ENCODE results near the gene TRMU.
A peak's percentile ranks its signal among the peaks of the same experiment; 100 is the strongest.

TRMU gene

GRCh38 chr22:46315976-46316375 is 19.5 kb upstream of the TRMU start:
- no peak for DNase-seq
- H3K9me3 Mint-ChIP-seq: no peaks in the 10 kb centered on the region

GRCh38 chr22:46317646-46318045 is 17.9 kb upstream of the TRMU start:
- Mint-ChIP-seq H3K27me3 (no peaks in the 10 kb centered on the region), H3K36me3 (ENCODE audit: insufficient read depth) (peaks cover 4% of the 10 kb centered on the region), H3K9me3 (no peaks in the 10 kb centered on the region), H3K4me3 (no peak overlapping the region), H3K27ac (no peak overlapping the region), H3K4me1 (ENCODE audit: low read depth in 2 of 2) (no peaks in the 10 kb centered on the region)
- no peak for DNase-seq
- no peak for ATAC-seq (replicated peaks)

More at GRCh38 chr22:46315976-46316375, 19.5 kb upstream of the TRMU start:
- Mint-ChIP-seq H3K4me3 (no peak overlapping the region), H3K36me3 (ENCODE audit: insufficient read depth) (peaks cover 4% of the 10 kb centered on the region), H3K27ac (no peak overlapping the region), H3K27me3 (no peaks in the 10 kb centered on the region), H3K4me1 (ENCODE audit: low read depth in 2 of 2) (no peaks in the 10 kb centered on the region)
- no peak for ATAC-seq (replicated peaks)

GRCh38 chr22:46318576-46318975 is 16.9 kb upstream of the TRMU start:
- H3K4me3 Mint-ChIP-seq: no peak overlapping the region
- H3K36me3 Mint-ChIP-seq (ENCODE audit: insufficient read depth): peaks cover 6% of the 10 kb centered on the region
- H3K9me3 Mint-ChIP-seq: no peaks in the 10 kb centered on the region
- H3K27ac Mint-ChIP-seq: no peak overlapping the region
- DNase-seq (no peak), ATAC-seq (replicated peaks) (no peak)
- H3K27me3 Mint-ChIP-seq: no peaks in the 10 kb centered on the region
- no peaks in the 10 kb centered on the region for H3K4me1 Mint-ChIP-seq (ENCODE audit: low read depth in 2 of 2)

GRCh38 chr22:46319319-46319718 is 16.2 kb upstream of the TRMU start:
- Mint-ChIP-seq H3K27me3 (no peaks in the 10 kb centered on the region), H3K4me3 (no peak overlapping the region), H3K9me3 (no peaks in the 10 kb centered on the region), H3K27ac (peak overlapping the region in 1 of 2 donors; percentile 6), H3K4me1 (ENCODE audit: low read depth in 2 of 2) (no peaks in the 10 kb centered on the region), H3K36me3 (ENCODE audit: insufficient read depth) (peaks cover 7% of the 10 kb centered on the region)
- ATAC-seq (replicated peaks) (no peak), DNase-seq (no peak)

GRCh38 chr22:46320166-46320710 is 15.3 kb upstream of the TRMU start:
- no peaks in the 10 kb centered on the region for H3K4me1 Mint-ChIP-seq (ENCODE audit: low read depth in 2 of 2)
- H3K4me3 Mint-ChIP-seq: no peak overlapping the region
- ATAC-seq (replicated peaks) (no peak), DNase-seq (no peak)
- H3K27me3 Mint-ChIP-seq: no peaks in the 10 kb centered on the region
- no peaks in the 10 kb centered on the region for H3K9me3 Mint-ChIP-seq
- H3K36me3 Mint-ChIP-seq (ENCODE audit: insufficient read depth): peaks cover 7% of the 10 kb centered on the region
- peak overlapping the region in 1 of 2 donors; percentile 6 for H3K27ac Mint-ChIP-seq

GRCh38 chr22:46320716-46321386 is 14.7 kb upstream of the TRMU start:
- Mint-ChIP-seq H3K4me3 (no peak overlapping the region), H3K27me3 (no peaks in the 10 kb centered on the region), H3K36me3 (ENCODE audit: insufficient read depth) (peaks cover 7% of the 10 kb centered on the region), H3K4me1 (ENCODE audit: low read depth in 2 of 2) (no peaks in the 10 kb centered on the region), H3K27ac (no peak overlapping the region), H3K9me3 (no peaks in the 10 kb centered on the region)
- DNase-seq (no peak), ATAC-seq (replicated peaks) (no peak)

- DNase-seq: no peak
Observed at GRCh38 chr22:46322711-46323110, 12.8 kb upstream of the TRMU start.

GRCh38 chr22:46323162-46323561 is 12.4 kb upstream of the TRMU start:
- H3K27me3 Mint-ChIP-seq: no peaks in the 10 kb centered on the region
- H3K36me3 Mint-ChIP-seq (ENCODE audit: insufficient read depth): peaks cover 3% of the 10 kb centered on the region
- H3K4me3 Mint-ChIP-seq: no peak overlapping the region
- H3K27ac Mint-ChIP-seq: no peak overlapping the region
- DNase-seq (no peak), ATAC-seq (replicated peaks) (no peak)
- H3K4me1 Mint-ChIP-seq (ENCODE audit: low read depth in 2 of 2): no peaks in the 10 kb centered on the region
- no peaks in the 10 kb centered on the region for H3K9me3 Mint-ChIP-seq

More at GRCh38 chr22:46322711-46323110, 12.8 kb upstream of the TRMU start:
- Mint-ChIP-seq H3K27ac (peak overlapping the region in 1 of 2 donors; percentile 62), H3K9me3 (no peaks in the 10 kb centered on the region), H3K4me3 (no peak overlapping the region), H3K27me3 (no peaks in the 10 kb centered on the region), H3K36me3 (ENCODE audit: insufficient read depth) (peaks cover 5% of the 10 kb centered on the region), H3K4me1 (ENCODE audit: low read depth in 2 of 2) (no peaks in the 10 kb centered on the region)
- no peak for ATAC-seq (replicated peaks)

- no peaks in the 10 kb centered on the region for H3K4me1 Mint-ChIP-seq (ENCODE audit: low read depth in 2 of 2)
- H3K36me3 Mint-ChIP-seq (ENCODE audit: insufficient read depth): peaks cover 3% of the 10 kb centered on the region
- DNase-seq: no peak
Observed at GRCh38 chr22:46326066-46326680, 9.3 kb upstream of the TRMU start.

GRCh38 chr22:46327691-46328465 is 7.6 kb upstream of the TRMU start:
- no peaks in the 10 kb centered on the region for H3K4me1 Mint-ChIP-seq (ENCODE audit: low read depth in 2 of 2)
- H3K9me3 Mint-ChIP-seq: no peaks in the 10 kb centered on the region
- H3K27ac Mint-ChIP-seq: no peak overlapping the region
- H3K27me3 Mint-ChIP-seq: no peaks in the 10 kb centered on the region
- DNase-seq (no peak), ATAC-seq (replicated peaks) (no peak)
- H3K36me3 Mint-ChIP-seq (ENCODE audit: insufficient read depth): peaks cover 3% of the 10 kb centered on the region
- H3K4me3 Mint-ChIP-seq: no peak overlapping the region

More at GRCh38 chr22:46326066-46326680, 9.3 kb upstream of the TRMU start:
- no peaks in the 10 kb centered on the region for H3K9me3 Mint-ChIP-seq
- no peak overlapping the region for H3K27ac Mint-ChIP-seq
- no peak for ATAC-seq (replicated peaks)
- no peaks in the 10 kb centered on the region for H3K27me3 Mint-ChIP-seq
- H3K4me3 Mint-ChIP-seq: no peak overlapping the region

GRCh38 chr22:46328797-46329196 is 6.7 kb upstream of the TRMU start:
- no peaks in the 10 kb centered on the region for H3K27me3 Mint-ChIP-seq
- DNase-seq (no peak), ATAC-seq (replicated peaks) (no peak)
- H3K4me1 Mint-ChIP-seq (ENCODE audit: low read depth in 2 of 2): no peaks in the 10 kb centered on the region
- H3K4me3 Mint-ChIP-seq: no peak overlapping the region
- H3K9me3 Mint-ChIP-seq: no peaks in the 10 kb centered on the region
- H3K27ac Mint-ChIP-seq: no peak overlapping the region
- no peaks in the 10 kb centered on the region for H3K36me3 Mint-ChIP-seq (ENCODE audit: insufficient read depth)

GRCh38 chr22:46329616-46330015 is 5.9 kb upstream of the TRMU start:
- ATAC-seq (replicated peaks): no peak
- Mint-ChIP-seq H3K9me3 (no peaks in the 10 kb centered on the region), H3K27ac (peak overlapping the region in 1 of 2 donors; percentile 32), H3K4me3 (no peak overlapping the region), H3K27me3 (no peaks in the 10 kb centered on the region), H3K4me1 (ENCODE audit: low read depth in 2 of 2) (peaks cover 0 to 3% of the 10 kb centered on the region in 2 donors), H3K36me3 (ENCODE audit: insufficient read depth) (no peaks in the 10 kb centered on the region)
- DNase-seq: no peak

GRCh38 chr22:46330426-46330825 is 5.1 kb upstream of the TRMU start:
- Mint-ChIP-seq H3K27ac (peak overlapping the region in 1 of 2 donors; percentile 32), H3K4me3 (no peak overlapping the region), H3K4me1 (ENCODE audit: low read depth in 2 of 2) (peaks cover 0 to 6% of the 10 kb centered on the region in 2 donors), H3K9me3 (no peaks in the 10 kb centered on the region), H3K36me3 (ENCODE audit: insufficient read depth) (no peaks in the 10 kb centered on the region), H3K27me3 (no peaks in the 10 kb centered on the region)
- DNase-seq (no peak), ATAC-seq (replicated peaks) (no peak)
